Measurements from ENCODE around the gene CCNC.

GRCh38 chr6:99587792-99588191, 19.3 kb upstream of the CCNC start:
- TF ChIP-seq POLR2AphosphoS5 (IDR thresholded peaks at IDR 0.05; ENCODE audit: low read depth, low read length) = no peak
- TF ChIP-seq POLR2A (IDR thresholded peaks at IDR 0.05; ENCODE audit: low read depth, low read length) = no peak
- no peak for TF ChIP-seq PAX5 (IDR thresholded peaks at IDR 0.05; ENCODE audit: insufficient read depth, low read length, severe bottlenecking)
